Fibroblast of upper back skin (primary cell): ENCODE data around the gene CT45A6.
"Not testable (repeated sequence)": the region's sequence is repeated elsewhere in the genome, so short reads cannot be mapped to it uniquely, and the experiment has no call there.

Source experiments
- DNase-seq: peaks from one replicate; pipeline ENCODE4 v3.0.0-alpha.2; 2013

Gene CT45A6

DNA sequence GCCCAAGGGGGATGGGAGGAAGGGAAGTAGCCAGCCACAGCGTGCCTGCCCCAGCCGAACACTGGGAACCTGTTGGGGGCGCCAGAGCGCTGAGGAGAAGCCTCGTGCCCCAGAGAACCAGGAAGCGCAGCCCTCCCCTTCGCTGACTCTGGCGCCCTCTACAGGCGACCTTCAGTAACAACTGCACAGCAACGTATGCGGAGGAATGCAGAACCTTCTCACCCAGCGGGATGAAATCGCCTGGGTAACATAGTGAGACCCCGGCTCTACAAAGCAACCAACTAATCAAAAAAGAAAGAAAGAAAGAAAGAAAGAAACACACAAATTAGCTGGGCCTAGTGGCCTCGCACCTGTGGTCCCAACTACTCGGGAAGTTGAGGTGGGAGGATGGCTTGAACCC lies at the start of gene CT45A6:
Gene CT45A6 (minus strand): TSS at position 101 of the 400 bp plus-strand sequence. CDS start 3,794 bp downstream, outside the sequence.
- DNase-seq = not testable (repeated sequence)

DNA sequence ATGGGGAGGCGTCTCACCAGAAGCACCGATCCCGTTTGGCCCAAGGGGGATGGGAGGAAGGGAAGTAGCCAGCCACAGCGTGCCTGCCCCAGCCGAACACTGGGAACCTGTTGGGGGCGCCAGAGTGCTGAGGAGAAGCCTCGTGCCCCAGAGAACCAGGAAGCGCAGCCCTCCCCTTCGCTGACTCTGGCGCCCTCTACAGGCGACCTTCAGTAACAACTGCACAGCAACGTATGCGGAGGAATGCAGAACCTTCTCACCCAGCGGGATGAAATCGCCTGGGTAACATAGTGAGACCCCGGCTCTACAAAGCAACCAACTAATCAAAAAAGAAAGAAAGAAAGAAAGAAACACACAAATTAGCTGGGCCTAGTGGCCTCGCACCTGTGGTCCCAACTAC lies 34.6 kb upstream of the CT45A6 start, which contains the start of gene CT45A7:
Gene CT45A7 (minus strand): TSS at position 101 of the 400 bp plus-strand sequence. CDS start 3,747 bp downstream, outside the sequence.
- not testable (repeated sequence) for DNase-seq

GRCh38 chrX:135819912-135820311 lies 17.3 kb upstream of the CT45A6 start, which contains the start of gene CT45A2:
Gene CT45A2 (minus strand): TSS chrX:135820012. CDS start chrX:135816265, 3,747 bp downstream.
- DNase-seq = not testable (repeated sequence)

GRCh38 chrX:135785403-135785802 lies 17.2 kb downstream of the CT45A6 start, which contains the start of gene CT45A5:
Gene CT45A5 (minus strand): TSS chrX:135785503. CDS start chrX:135781729, 3,774 bp downstream.
- DNase-seq = not testable (repeated sequence)

DNA sequence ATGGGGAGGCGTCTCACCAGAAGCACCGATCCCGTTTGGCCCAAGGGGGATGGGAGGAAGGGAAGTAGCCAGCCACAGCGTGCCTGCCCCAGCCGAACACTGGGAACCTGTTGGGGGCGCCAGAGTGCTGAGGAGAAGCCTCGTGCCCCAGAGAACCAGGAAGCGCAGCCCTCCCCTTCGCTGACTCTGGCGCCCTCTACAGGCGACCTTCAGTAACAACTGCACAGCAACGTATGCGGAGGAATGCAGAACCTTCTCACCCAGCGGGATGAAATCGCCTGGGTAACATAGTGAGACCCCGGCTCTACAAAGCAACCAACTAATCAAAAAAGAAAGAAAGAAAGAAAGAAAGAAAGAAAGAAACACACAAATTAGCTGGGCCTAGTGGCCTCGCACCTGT lies 34.5 kb downstream of the CT45A6 start, which contains the start of gene CT45A3:
Gene CT45A3 (minus strand): TSS at position 101 of the 400 bp plus-strand sequence. CDS start 3,747 bp downstream, outside the sequence.
- DNase-seq = not testable (repeated sequence)

DNA sequence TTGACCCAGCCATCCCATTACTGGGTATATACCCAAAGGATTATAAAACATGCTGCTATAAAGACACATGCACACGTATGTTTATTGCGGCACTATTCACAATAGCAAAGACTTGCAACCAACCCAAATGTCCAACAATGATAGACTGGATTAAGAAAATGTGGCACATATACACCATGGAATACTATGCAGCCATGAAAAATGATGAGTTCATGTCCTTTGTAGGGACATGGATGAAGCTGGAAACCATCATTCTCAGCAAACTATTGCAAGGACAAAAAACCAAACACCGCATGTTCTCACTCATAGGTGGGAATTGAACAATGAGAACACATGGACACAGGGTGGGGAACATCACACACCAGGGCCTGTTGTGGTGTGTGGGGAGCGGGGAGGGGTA lies 57.8 kb downstream of the CT45A6 start:
- not testable (repeated sequence) for DNase-seq
